GM19328 (cell line): Measurements from ENCODE around the gene CADPS2.
"Not testable (repeated sequence)": the region's sequence is repeated elsewhere in the genome, so short reads cannot be mapped to it uniquely, and the experiment has no call there.

Source experiments
- ATAC-seq: cut with Tn5 transposase; IDR thresholded peaks from one replicate; pipeline ENCODE4 v1.9.1; 2021; ENCODE audit warnings: mild to moderate bottlenecking, moderate library complexity; ENCODE audit not compliant: unreplicated experiment

CADPS2 gene

GRCh38 chr7:122850528-122850927, 35.7 kb downstream of the CADPS2 start:
- no peak for ATAC-seq

- ATAC-seq = no peak
Observed at GRCh38 chr7:122849957-122850328, 36.3 kb downstream of the CADPS2 start.

GRCh38 chr7:122849322-122849956, 36.8 kb downstream of the CADPS2 start:
- no peak for ATAC-seq

- no peak for ATAC-seq
Observed at GRCh38 chr7:122847871-122848473, 38.3 kb downstream of the CADPS2 start.

- ATAC-seq = no peak
Observed at GRCh38 chr7:122846591-122846990, 39.7 kb downstream of the CADPS2 start.

GRCh38 chr7:122845286-122845685, 41.0 kb downstream of the CADPS2 start:
- ATAC-seq = no peak

GRCh38 chr7:122844191-122844988, 41.9 kb downstream of the CADPS2 start:
- ATAC-seq = no peak

GRCh38 chr7:122842971-122843370, 43.3 kb downstream of the CADPS2 start:
- no peak for ATAC-seq

- not testable (repeated sequence) for ATAC-seq
Observed at GRCh38 chr7:122836286-122836685, 50.0 kb downstream of the CADPS2 start.

GRCh38 chr7:122834571-122834942, 51.7 kb downstream of the CADPS2 start:
- ATAC-seq = not testable (repeated sequence)

- ATAC-seq = no peak
Observed at GRCh38 chr7:122833888-122834570, 52.2 kb downstream of the CADPS2 start.

- ATAC-seq = no peak
Observed at GRCh38 chr7:122831436-122831835, 54.8 kb downstream of the CADPS2 start.

- no peak for ATAC-seq
Observed at GRCh38 chr7:122829962-122830361, 56.3 kb downstream of the CADPS2 start.

GRCh38 chr7:122827763-122828162, 58.5 kb downstream of the CADPS2 start:
- ATAC-seq = no peak

- ATAC-seq = no peak
Observed at GRCh38 chr7:122813845-122814244, 72.4 kb downstream of the CADPS2 start.

- no peak for ATAC-seq
Observed at GRCh38 chr7:122803851-122804250, 82.4 kb downstream of the CADPS2 start.

GRCh38 chr7:122803323-122803722, 82.9 kb downstream of the CADPS2 start:
- ATAC-seq = no peak

- ATAC-seq = peak; percentile 59
Observed at GRCh38 chr7:122802301-122802751, 83.9 kb downstream of the CADPS2 start.

- ATAC-seq = no peak
Observed at GRCh38 chr7:122791959-122792545, 94.2 kb downstream of the CADPS2 start.

GRCh38 chr7:122790591-122790990, 95.7 kb downstream of the CADPS2 start:
- no peak for ATAC-seq

GRCh38 chr7:122790132-122790531, 96.1 kb downstream of the CADPS2 start:
- ATAC-seq = no peak
